Bronchial smooth muscle cell (primary cell): ENCODE measurements around the gene VIPAS39. TPM values are rescaled to one million over a fixed set of nuclear protein-coding genes. Genes with fewer than 3 reads are reported as not detected.

Source experiments
- total RNA-seq: library from RNA; depleted of rRNA; stranded (reverse); fragments of >200 nt; gene quantifications from 2 replicates; pipeline ENCODE4 v1.2.1, GENCODE V29; 2014

VIPAS39 gene
- total RNA-seq, result 32.2 and 36.1 TPM in 2 replicates

GRCh38 chr14:77457522-77458248, at the start of gene VIPAS39, which contains the start of gene AHSA1:
Gene VIPAS39 (minus strand): TSS chr14:77457601. CDS start chr14:77454102, 3,499 bp downstream.
Gene AHSA1 (plus strand): TSS chr14:77458093. CDS start chr14:77458190, 97 bp downstream.

DNA sequence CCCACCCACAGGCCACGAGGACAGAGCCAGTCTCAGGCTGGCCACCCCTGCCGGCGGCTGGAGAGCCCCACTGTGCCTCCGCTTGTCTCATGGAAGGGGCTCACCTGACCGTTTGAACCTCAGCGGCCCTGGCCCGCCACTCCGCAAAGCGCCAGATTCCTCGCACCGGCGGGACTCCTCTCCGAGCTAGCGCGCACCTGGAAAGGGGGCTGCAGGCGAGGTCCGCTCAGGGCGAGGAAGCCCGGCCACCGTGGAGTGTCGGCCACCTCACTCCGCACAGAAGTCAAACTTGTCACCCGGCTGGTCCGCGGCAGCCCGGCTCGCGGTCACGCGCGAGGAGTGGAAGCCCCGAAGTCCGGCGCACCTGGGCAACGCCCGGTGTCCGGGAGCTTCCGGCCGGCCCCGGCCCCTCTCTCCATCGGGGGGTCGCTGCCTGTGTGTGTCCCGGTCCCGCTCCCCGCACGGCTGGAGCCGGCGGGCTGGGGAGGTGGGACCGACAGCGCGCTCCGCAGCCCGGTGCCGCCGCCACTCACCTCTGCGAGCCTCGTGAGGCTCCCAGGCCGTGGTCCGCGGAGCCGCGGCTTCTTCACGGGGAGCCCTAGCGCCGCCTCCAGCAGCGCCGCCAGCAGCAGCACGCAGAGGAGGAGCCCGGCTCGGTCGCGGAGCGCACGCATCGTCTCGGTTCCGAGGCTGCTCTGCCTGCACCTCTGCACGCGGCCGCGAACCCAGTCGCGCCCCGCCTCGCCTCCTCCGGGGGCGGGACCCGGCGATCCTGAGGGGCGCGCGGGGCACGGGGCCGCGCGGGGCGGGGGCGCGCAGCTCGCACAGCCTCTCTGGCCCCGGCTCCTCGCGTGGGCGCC, 40.9 kb upstream of the VIPAS39 start, which contains the start of gene ISM2:
ISM2 (minus strand) TSS at position 697 of the 860 bp plus-strand sequence; CDS start at position 674, 23 bp downstream.

GRCh38 chr14:77423423-77423822, 34.0 kb downstream of the VIPAS39 start, which contains the start of gene NOXRED1:
Gene NOXRED1 (minus strand): TSS chr14:77423523. CDS start chr14:77422889, 634 bp downstream.

GRCh38 chr14:77376771-77377501, 80.5 kb downstream of the VIPAS39 start, which contains the start of the genes SAMD15 and TMED8:
Gene SAMD15 (plus strand): TSS chr14:77377379. CDS start chr14:77377419, 40 bp downstream.
Gene TMED8 (minus strand): TSS chr14:77377094. CDS start chr14:77377053, 41 bp downstream.

Other genes with a start within 250 kb of the VIPAS39 start
- gene NGB, start 186.4 kb downstream of the VIPAS39 start, total RNA-seq, result not detected in 2 replicates
- 4.7 and 5.9 TPM in 2 replicates for gene POMT2, start 136.7 kb downstream of the VIPAS39 start, total RNA-seq
- 17.5 and 30.3 TPM in 2 replicates for gene GSTZ1, start 136.6 kb downstream of the VIPAS39 start, total RNA-seq
- 3.5 and 3.7 TPM in 2 replicates for gene TMED8, start 80.5 kb downstream of the VIPAS39 start, total RNA-seq
- gene SAMD15, start 80.2 kb downstream of the VIPAS39 start, total RNA-seq, result 0.94 and 1.3 TPM in 2 replicates
- gene NOXRED1, start 34.1 kb downstream of the VIPAS39 start, total RNA-seq, result 0.26 and 0.32 TPM in 2 replicates
- gene AHSA1, start 492 bp upstream of the VIPAS39 start, total RNA-seq, result 76.8 and 95.2 TPM in 2 replicates
- gene ISM2, start 41.2 kb upstream of the VIPAS39 start, total RNA-seq, result 0.16 and 0.17 TPM in 2 replicates
- 17.2 and 17.5 TPM in 2 replicates for gene SPTLC2, start 159.0 kb upstream of the VIPAS39 start, total RNA-seq